Liver (tissue), 9 donors: ENCODE measurements around the gene MIA3. TPM values are rescaled to one million over a fixed set of nuclear protein-coding genes. Genes with fewer than 3 reads are reported as not detected.

Experiments used
- DNase-seq: peaks from one replicate; pipeline ENCODE4 v3.0.0-alpha.2; 2017; ENCODE audit warnings: low spot score
- H3K27ac ChIP-seq, 2 donors: one replicate each; pipeline ENCODE4 v1.7.0; 2013; ENCODE audit warnings: inconsistent platforms in 2 of 2, low read length in 2 of 2, control low read depth in 1 of 2, low read depth in 1 of 2, mild to moderate bottlenecking in 1 of 2
- H3K27me3 ChIP-seq, 4 donors: one replicate each; pipeline versions ENCODE4 v1.6.1 to v1.7.0; 2013; ENCODE audit warnings: low read length in 3 of 4, inconsistent platforms in 1 of 4, mild to moderate bottlenecking in 1 of 4, moderate library complexity in 1 of 4; ENCODE audit not compliant: control insufficient read depth in 4 of 4, insufficient read depth in 4 of 4
- H3K36me3 ChIP-seq, 4 donors: one replicate each; pipeline versions ENCODE4 v1.6.1 to v1.7.0; 2013; ENCODE audit warnings: low read length in 3 of 4, mild to moderate bottlenecking in 3 of 4, low read depth in 1 of 4, moderate library complexity in 1 of 4; ENCODE audit not compliant: control insufficient read depth in 4 of 4, insufficient read depth in 3 of 4
- H3K4me1 ChIP-seq, 4 donors: one replicate each; pipeline versions ENCODE4 v1.6.1 to v1.7.0; 2013; ENCODE audit warnings: low read length in 3 of 4, mild to moderate bottlenecking in 3 of 4, moderate library complexity in 1 of 4; ENCODE audit not compliant: control insufficient read depth in 4 of 4, insufficient read depth in 4 of 4
- H3K4me3 ChIP-seq, 3 donors: one replicate each; pipeline versions ENCODE4 v1.6.1 to v1.7.0; 2013; ENCODE audit warnings: low read length in 3 of 3, control low read depth in 1 of 3, low read depth in 1 of 3, mild to moderate bottlenecking in 1 of 3
- H3K9ac ChIP-seq, 2 donors: one replicate each; pipeline ENCODE4 v1.7.0; 2013; ENCODE audit warnings: low read length in 2 of 2, mild to moderate bottlenecking in 2 of 2, moderate library complexity in 2 of 2, control low read depth in 1 of 2, low read depth in 1 of 2
- H3K9me3 ChIP-seq, 4 donors: one replicate each; pipeline versions ENCODE4 v1.6.1 to v1.7.0; 2013; ENCODE audit warnings: low read length in 3 of 4; ENCODE audit not compliant: control insufficient read depth in 4 of 4
- EGR1 ChIP-seq, 2 donors: IDR thresholded peaks; 2 replicates each; pipeline ENCODE4 v1.6.1; 2016 to 2018; ENCODE audit warnings: antibody characterized with exemption in 2 of 2, low read depth in 2 of 2
- FOXA1 ChIP-seq: IDR thresholded peaks from 2 replicates; pipeline ENCODE4 v1.6.1; 2016; ENCODE audit warnings: antibody characterized with exemption
- FOXA2 ChIP-seq: IDR thresholded peaks from 2 replicates; pipeline ENCODE4 v1.6.1; 2016; ENCODE audit warnings: antibody characterized with exemption
- HNF4A ChIP-seq, 2 donors: conservative IDR thresholded peaks; 2 replicates each; pipeline ENCODE4 v1.6.1; 2016; ENCODE audit warnings: antibody characterized with exemption in 2 of 2, mild to moderate bottlenecking in 2 of 2
- HNF4G ChIP-seq: IDR thresholded peaks from 2 replicates; pipeline ENCODE4 v1.6.1; 2016; ENCODE audit warnings: antibody characterized with exemption
- RAD21 ChIP-seq, 2 donors: IDR thresholded peaks; 2 replicates each; pipeline ENCODE4 v1.6.1; 2016; ENCODE audit warnings: antibody characterized with exemption in 2 of 2, mild to moderate bottlenecking in 2 of 2
- TAF1 ChIP-seq: conservative IDR thresholded peaks from 2 replicates; pipeline ENCODE4 v1.6.1; 2016; ENCODE audit warnings: antibody characterized with exemption, mild to moderate bottlenecking
- WGBS: extraction: QIAGEN DNeasy Blood & Tissue Kit; methylation state at CpG from one replicate; pipeline ENCODE4 v1.1.7; 2013; 5-methylcytosine and 5-hydroxymethylcytosine counted together
- polyA plus RNA-seq, 2 donors: library from polyadenylated mRNA; stranded (reverse) in 1 of 2; unstranded in 1 of 2; fragments of 200-250 nt in 1 of 2; fragments of >200 nt in 1 of 2; fragmentation: Nextera tagmentation in 1 of 2; extraction: Ambion mirVana in 1 of 2; gene quantifications; one replicate each; pipeline versions ENCODE4 v1.2.1 to v1.2.3, GENCODE V29; 2013 to 2015
- total RNA-seq, 2 donors: library from RNA; depleted of rRNA; stranded (reverse); fragments of >200 nt; gene quantifications; one replicate each; pipeline ENCODE4 v1.2.3, GENCODE V29; 2014
- TF ChIP-seq, protein P1 (sequence below): fragments of 150-350 bp; IDR thresholded peaks from 2 replicates; pipeline ENCODE4 v1.5.1; 2017; ENCODE audit warnings: improper control_type of control experiment, low read depth, low read length; ENCODE audit not compliant: missing input control
- TF ChIP-seq, protein P2 (sequence below): IDR thresholded peaks from 2 replicates; pipeline ENCODE4 v1.6.1; 2016; ENCODE audit warnings: antibody characterized with exemption, mild to moderate bottlenecking
- TF ChIP-seq, protein P3 (sequence below): IDR thresholded peaks from 2 replicates; pipeline ENCODE4 v1.6.1; 2016; ENCODE audit warnings: antibody characterized with exemption
- TF ChIP-seq, protein P4 (sequence below): IDR thresholded peaks from 2 replicates; pipeline ENCODE4 v1.6.1; 2016; ENCODE audit warnings: antibody characterized with exemption
- TF ChIP-seq, protein P5 (sequence below): IDR thresholded peaks from 2 replicates; pipeline ENCODE4 v1.6.1; 2016; ENCODE audit warnings: antibody characterized with exemption
- donor health status: healthy.
- donor health status: healthy.
- donor health status: healthy.
- donor health status: healthy.
- donor health status: healthy.

The MIA3 gene
- total and polyA plus RNA-seq, 4 donors, result 20.8 to 69.4 (median 32.1) TPM

DNA sequence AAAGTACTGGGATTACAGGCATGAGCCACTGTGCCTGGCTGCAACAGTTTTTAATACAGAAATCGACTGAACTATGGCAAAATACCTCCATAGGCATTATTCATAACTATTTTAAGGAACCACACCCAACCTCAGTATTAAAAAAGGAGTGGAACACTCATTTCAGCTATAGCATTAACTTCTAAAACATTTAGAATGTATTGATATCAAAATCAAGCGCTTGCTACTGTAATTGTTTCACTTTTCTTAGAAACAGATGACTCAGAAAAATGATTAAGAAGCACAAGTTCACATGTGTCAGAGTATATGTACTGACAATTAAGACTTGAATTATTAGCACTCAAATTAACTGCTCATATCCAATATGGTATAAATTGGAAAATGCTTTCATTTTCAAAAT, 79.3 kb downstream of the MIA3 start:
- H3K9me3 ChIP-seq, result no peaks in the 10 kb centered on the region
- WGBS, result 96% methylated on average over 2 of the region's 2 CpGs
- H3K4me3 ChIP-seq, result no peak overlapping the region
- TF ChIP-seq EGR1 (IDR thresholded peaks at IDR 0.05; ENCODE audit: low read depth in 2 of 2) (no peak), FOXA2 (no peak)
- TF ChIP-seq, protein P1, sequence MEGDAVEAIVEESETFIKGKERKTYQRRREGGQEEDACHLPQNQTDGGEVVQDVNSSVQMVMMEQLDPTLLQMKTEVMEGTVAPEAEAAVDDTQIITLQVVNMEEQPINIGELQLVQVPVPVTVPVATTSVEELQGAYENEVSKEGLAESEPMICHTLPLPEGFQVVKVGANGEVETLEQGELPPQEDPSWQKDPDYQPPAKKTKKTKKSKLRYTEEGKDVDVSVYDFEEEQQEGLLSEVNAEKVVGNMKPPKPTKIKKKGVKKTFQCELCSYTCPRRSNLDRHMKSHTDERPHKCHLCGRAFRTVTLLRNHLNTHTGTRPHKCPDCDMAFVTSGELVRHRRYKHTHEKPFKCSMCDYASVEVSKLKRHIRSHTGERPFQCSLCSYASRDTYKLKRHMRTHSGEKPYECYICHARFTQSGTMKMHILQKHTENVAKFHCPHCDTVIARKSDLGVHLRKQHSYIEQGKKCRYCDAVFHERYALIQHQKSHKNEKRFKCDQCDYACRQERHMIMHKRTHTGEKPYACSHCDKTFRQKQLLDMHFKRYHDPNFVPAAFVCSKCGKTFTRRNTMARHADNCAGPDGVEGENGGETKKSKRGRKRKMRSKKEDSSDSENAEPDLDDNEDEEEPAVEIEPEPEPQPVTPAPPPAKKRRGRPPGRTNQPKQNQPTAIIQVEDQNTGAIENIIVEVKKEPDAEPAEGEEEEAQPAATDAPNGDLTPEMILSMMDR, result no peak
- H3K27me3 ChIP-seq, result no peaks in the 10 kb centered on the region
- no peaks in the 10 kb centered on the region for H3K4me1 ChIP-seq
- H3K9ac ChIP-seq, result no peak overlapping the region
- no peak overlapping the region for H3K27ac ChIP-seq
- H3K36me3 ChIP-seq, result peaks cover 0 to 2% (median 0%) of the 10 kb centered on the region in 4 donors
- DNase-seq, result no peak

DNA sequence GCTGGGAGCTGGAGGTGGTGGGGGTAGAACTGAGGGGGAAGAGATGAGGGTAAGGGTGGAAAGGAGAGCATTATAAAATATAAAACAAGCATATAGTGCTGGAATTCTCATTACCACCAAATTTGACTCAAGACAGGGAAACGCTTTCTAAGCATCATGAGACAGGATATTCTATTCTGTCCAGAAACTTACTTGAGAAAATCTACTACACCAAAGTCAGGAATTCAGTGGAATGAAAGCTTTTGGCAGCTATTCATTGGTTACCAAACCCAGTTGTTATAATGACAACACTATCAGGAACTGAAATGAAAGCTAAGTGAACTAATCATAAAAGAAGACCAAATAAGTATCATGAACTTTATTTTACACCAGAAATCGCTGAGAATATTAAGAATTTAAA, 79.9 kb downstream of the MIA3 start:
- no peaks in the 10 kb centered on the region for H3K27me3 ChIP-seq

DNA sequence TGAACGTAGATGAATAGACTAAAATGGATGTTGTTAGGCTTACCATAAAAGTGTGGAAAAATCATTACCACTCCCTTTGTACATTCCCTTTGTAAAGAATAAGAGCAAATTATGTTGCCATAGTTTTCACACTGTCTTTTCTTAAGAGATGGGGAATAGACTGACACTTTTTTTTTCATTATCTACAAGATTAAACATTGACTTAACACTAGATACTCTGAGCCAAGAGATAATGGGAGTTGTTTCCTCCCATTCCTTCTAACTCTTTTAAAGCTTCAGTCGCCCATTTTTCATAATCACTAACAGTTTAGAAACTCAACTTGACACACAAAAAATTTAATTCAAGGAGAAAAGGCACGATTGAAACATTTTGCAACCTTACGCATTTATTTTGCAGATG, 84.3 kb downstream of the MIA3 start:
- Histone ChIP-seq H3K27me3 (no peaks in the 10 kb centered on the region), H3K4me3 (no peak overlapping the region), H3K9me3 (no peaks in the 10 kb centered on the region), H3K9ac (no peak overlapping the region), H3K36me3 (no peaks in the 10 kb centered on the region), H3K4me1 (no peaks in the 10 kb centered on the region), H3K27ac (no peak overlapping the region)
- 83% methylated on average over 4 of the region's 4 CpGs for WGBS
- TF ChIP-seq FOXA2, result no peak
- TF ChIP-seq, protein P2, sequence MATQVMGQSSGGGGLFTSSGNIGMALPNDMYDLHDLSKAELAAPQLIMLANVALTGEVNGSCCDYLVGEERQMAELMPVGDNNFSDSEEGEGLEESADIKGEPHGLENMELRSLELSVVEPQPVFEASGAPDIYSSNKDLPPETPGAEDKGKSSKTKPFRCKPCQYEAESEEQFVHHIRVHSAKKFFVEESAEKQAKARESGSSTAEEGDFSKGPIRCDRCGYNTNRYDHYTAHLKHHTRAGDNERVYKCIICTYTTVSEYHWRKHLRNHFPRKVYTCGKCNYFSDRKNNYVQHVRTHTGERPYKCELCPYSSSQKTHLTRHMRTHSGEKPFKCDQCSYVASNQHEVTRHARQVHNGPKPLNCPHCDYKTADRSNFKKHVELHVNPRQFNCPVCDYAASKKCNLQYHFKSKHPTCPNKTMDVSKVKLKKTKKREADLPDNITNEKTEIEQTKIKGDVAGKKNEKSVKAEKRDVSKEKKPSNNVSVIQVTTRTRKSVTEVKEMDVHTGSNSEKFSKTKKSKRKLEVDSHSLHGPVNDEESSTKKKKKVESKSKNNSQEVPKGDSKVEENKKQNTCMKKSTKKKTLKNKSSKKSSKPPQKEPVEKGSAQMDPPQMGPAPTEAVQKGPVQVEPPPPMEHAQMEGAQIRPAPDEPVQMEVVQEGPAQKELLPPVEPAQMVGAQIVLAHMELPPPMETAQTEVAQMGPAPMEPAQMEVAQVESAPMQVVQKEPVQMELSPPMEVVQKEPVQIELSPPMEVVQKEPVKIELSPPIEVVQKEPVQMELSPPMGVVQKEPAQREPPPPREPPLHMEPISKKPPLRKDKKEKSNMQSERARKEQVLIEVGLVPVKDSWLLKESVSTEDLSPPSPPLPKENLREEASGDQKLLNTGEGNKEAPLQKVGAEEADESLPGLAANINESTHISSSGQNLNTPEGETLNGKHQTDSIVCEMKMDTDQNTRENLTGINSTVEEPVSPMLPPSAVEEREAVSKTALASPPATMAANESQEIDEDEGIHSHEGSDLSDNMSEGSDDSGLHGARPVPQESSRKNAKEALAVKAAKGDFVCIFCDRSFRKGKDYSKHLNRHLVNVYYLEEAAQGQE, result no peak
- TF ChIP-seq, protein P3, sequence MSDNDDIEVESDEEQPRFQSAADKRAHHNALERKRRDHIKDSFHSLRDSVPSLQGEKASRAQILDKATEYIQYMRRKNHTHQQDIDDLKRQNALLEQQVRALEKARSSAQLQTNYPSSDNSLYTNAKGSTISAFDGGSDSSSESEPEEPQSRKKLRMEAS, result no peak
- TF ChIP-seq FOXA1, result no peak
- no peak for TF ChIP-seq TAF1
- TF ChIP-seq RAD21 (IDR thresholded peaks at IDR 0.05), result no peak
- TF ChIP-seq HNF4A (conservative IDR thresholded peaks at IDR 0.05), result no peak
- TF ChIP-seq, protein P4, sequence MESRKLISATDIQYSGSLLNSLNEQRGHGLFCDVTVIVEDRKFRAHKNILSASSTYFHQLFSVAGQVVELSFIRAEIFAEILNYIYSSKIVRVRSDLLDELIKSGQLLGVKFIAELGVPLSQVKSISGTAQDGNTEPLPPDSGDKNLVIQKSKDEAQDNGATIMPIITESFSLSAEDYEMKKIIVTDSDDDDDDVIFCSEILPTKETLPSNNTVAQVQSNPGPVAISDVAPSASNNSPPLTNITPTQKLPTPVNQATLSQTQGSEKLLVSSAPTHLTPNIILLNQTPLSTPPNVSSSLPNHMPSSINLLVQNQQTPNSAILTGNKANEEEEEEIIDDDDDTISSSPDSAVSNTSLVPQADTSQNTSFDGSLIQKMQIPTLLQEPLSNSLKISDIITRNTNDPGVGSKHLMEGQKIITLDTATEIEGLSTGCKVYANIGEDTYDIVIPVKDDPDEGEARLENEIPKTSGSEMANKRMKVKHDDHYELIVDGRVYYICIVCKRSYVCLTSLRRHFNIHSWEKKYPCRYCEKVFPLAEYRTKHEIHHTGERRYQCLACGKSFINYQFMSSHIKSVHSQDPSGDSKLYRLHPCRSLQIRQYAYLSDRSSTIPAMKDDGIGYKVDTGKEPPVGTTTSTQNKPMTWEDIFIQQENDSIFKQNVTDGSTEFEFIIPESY, result no peak
- TF ChIP-seq, protein P5, sequence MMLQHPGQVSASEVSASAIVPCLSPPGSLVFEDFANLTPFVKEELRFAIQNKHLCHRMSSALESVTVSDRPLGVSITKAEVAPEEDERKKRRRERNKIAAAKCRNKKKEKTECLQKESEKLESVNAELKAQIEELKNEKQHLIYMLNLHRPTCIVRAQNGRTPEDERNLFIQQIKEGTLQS, result no peak
- TF ChIP-seq, protein P1, result no peak
- DNase-seq, result no peak

More for the DNA sequence above, 79.9 kb downstream of the MIA3 start:
- Histone ChIP-seq H3K36me3 (peaks cover 0 to 2% (median 0%) of the 10 kb centered on the region in 4 donors), H3K27ac (no peak overlapping the region), H3K4me1 (no peaks in the 10 kb centered on the region), H3K9ac (no peak overlapping the region), H3K4me3 (no peak overlapping the region), H3K9me3 (no peaks in the 10 kb centered on the region)
- TF ChIP-seq FOXA1, result no peak
- TF ChIP-seq HNF4A (conservative IDR thresholded peaks at IDR 0.05), result no peak
- no peak for TF ChIP-seq EGR1 (IDR thresholded peaks at IDR 0.05; ENCODE audit: low read depth in 2 of 2)
- TF ChIP-seq HNF4G, result no peak
- TF ChIP-seq RAD21 (IDR thresholded peaks at IDR 0.05), result no peak
- 85% methylated on average over 2 of the region's 2 CpGs for WGBS
- DNase-seq, result no peak
